ENCODE measurements around the gene OR2AK2. TPM values are rescaled to one million over a fixed set of nuclear protein-coding genes. Genes with fewer than 3 reads are reported as not detected.

The OR2AK2 gene
- total and polyA plus RNA-seq, 2 of the 8 experiments (the other 6 are each of a cell fraction or from before 2014, with no cell fraction given) = not detected

GRCh38 chr1:247992986-247993385 lies 28.0 kb downstream of the OR2AK2 start:
- Histone ChIP-seq H2BK15ac (ENCODE audit: low read length) (no peak overlapping the region), H3K18ac (ENCODE audit: extremely low read depth, low read length) (no peak overlapping the region), H2AK5ac (ENCODE audit: low read depth, low read length) (no peak overlapping the region), H3K27ac (ENCODE audit: low read depth, low read length) (no peak overlapping the region), H4K5ac (ENCODE audit: insufficient read length, low read depth, low read length) (no peak overlapping the region), H2BK12ac (ENCODE audit: low read depth, low read length) (no peak overlapping the region), H4K8ac (ENCODE audit: extremely low read depth, insufficient read depth, low read length) (no peak overlapping the region), H3K9ac (replicated peaks in 1 of 4; ENCODE audit: extremely low read depth in 1 of 4, low read depth in 3 of 4, low read length in 3 of 4) (no peak overlapping the region), H3K4me3 (ENCODE audit: extremely low read depth in 1 of 4, insufficient read depth in 2 of 4, low read depth in 3 of 4, low read length in 4 of 4) (no peak overlapping the region), H3K14ac (ENCODE audit: insufficient read length) (no peak overlapping the region), H3K9me3 (ENCODE audit: insufficient read depth in 2 of 2, low read depth in 1 of 2, low read length in 1 of 2) (peaks cover 61 to 75% of the 10 kb centered on the region in 2 experiments), H3K27me3 (replicated peaks in 1 of 4; ENCODE audit: control insufficient read depth in 3 of 4, extremely low read depth in 1 of 4, insufficient read depth in 3 of 4, low read length in 3 of 4) (no peaks in the 10 kb centered on the region), H3K4me1 (replicated peaks in 1 of 4; ENCODE audit: control insufficient read depth in 3 of 4, insufficient read depth in 4 of 4, low read length in 3 of 4) (no peaks in the 10 kb centered on the region), H2BK20ac (ENCODE audit: low read length) (no peak overlapping the region), H3K36me3 (ENCODE audit: control insufficient read depth in 2 of 4, insufficient read depth in 4 of 4, low read length in 3 of 4) (no peaks in the 10 kb centered on the region), H3K79me1 (ENCODE audit: low read depth, low read length) (no peaks in the 10 kb centered on the region), H4K91ac (replicated peaks; ENCODE audit: insufficient read length, low read length) (no peak overlapping the region), H3K79me2 (ENCODE audit: control insufficient read depth in 1 of 2, insufficient read depth in 2 of 2, low read length in 2 of 2) (no peaks in the 10 kb centered on the region), H3K23ac (ENCODE audit: insufficient read length) (no peak overlapping the region), H2BK5ac (ENCODE audit: low read depth, low read length) (no peak overlapping the region), H4K20me1 (replicated peaks in 1 of 2; ENCODE audit: control insufficient read depth in 1 of 2, insufficient read depth in 2 of 2, low read length in 2 of 2) (no peaks in the 10 kb centered on the region), H3K4ac (replicated peaks; ENCODE audit: insufficient read length, low read depth, low read length) (no peak overlapping the region), H2AFZ (ENCODE audit: low read length) (no peak overlapping the region), H3K23me2 (ENCODE audit: low read depth, low read length) (no peaks in the 10 kb centered on the region), H3K4me2 (ENCODE audit: insufficient read depth in 1 of 2, low read depth in 2 of 2, low read length in 2 of 2) (no peak overlapping the region), H2BK120ac (replicated peaks; ENCODE audit: low read depth, low read length) (no peak overlapping the region), H3K56ac (replicated peaks; ENCODE audit: insufficient read length, low read depth, low read length) (no peak overlapping the region)
- DNase-seq (ENCODE audit: low read depth in 1 of 2, low spot score in 2 of 2) (no peak), FAIRE-seq (no peak)
- POLR2A ChIA-PET (ENCODE audit: partially characterized antibody) = no interaction called here
- CTCF ChIA-PET (ENCODE audit: partially characterized antibody) = no interaction called here
- WGBS, 2 experiments (ENCODE audit: extremely low coverage in 1 of 2, insufficient coverage in 1 of 2, insufficient read length in 1 of 2, insufficient replicate concordance in 2 of 2, low coverage in 1 of 2, low lambda C conversion rate in 2 of 2, missing lambda C conversion rate in 1 of 2) = 66% methylated on average over 2 of the region's 2 CpGs; no CpG with 5 or more reads in 1 of the 2 experiments
- TF ChIP-seq RBBP5 (IDR thresholded peaks at IDR 0.05; ENCODE audit: borderline replicate concordance, low read depth, low read length) = no peak
- TF ChIP-seq CEBPB (IDR thresholded peaks at IDR 0.05; ENCODE audit: low read depth, low read length) = no peak
- no peak for TF ChIP-seq TBP (IDR thresholded peaks at IDR 0.05; ENCODE audit: low read depth, low read length)
- no peak for TF ChIP-seq KDM5A (IDR thresholded peaks at IDR 0.05; ENCODE audit: low read length)
- TF ChIP-seq JUN (IDR thresholded peaks at IDR 0.05; ENCODE audit: low read depth, low read length) = no peak
- no peak for TF ChIP-seq SIX5 (IDR thresholded peaks at IDR 0.05; ENCODE audit: low read depth, low read length)
- TF ChIP-seq GABPA (IDR thresholded peaks at IDR 0.05; ENCODE audit: borderline replicate concordance, insufficient read depth, low read length) = no peak
- TF ChIP-seq POLR2AphosphoS5 (IDR thresholded peaks at IDR 0.05; ENCODE audit: low read depth, low read length) = no peak
- no peak for TF ChIP-seq ATF2 (IDR thresholded peaks at IDR 0.05; ENCODE audit: low read length)
- TF ChIP-seq SP1 (IDR thresholded peaks at IDR 0.05; ENCODE audit: low read depth, low read length) = no peak
- no peak for TF ChIP-seq RAD21 (IDR thresholded peaks at IDR 0.05 in 1 of 2, conservative IDR thresholded peaks at IDR 0.05 in 1 of 2; ENCODE audit: low read depth in 2 of 2, low read length in 2 of 2)
